H1 (cell line): ENCODE measurements around the gene WASF3. TPM values are rescaled to one million over a fixed set of nuclear protein-coding genes. Genes with fewer than 3 reads are reported as not detected.

Source experiments
- CTCF ChIA-PET: fragments of 300-600 bp; sonication (Branson Sonifier 250); formaldehyde crosslinking; loops from one replicate; lab custom pipeline; 2021; ENCODE audit not compliant: partially characterized antibody; lab: Charles Lee
- POLR2A ChIA-PET: fragments of 300-600 bp; sonication (Branson Sonifier 250); formaldehyde crosslinking; loops from one replicate; lab custom pipeline; 2021; ENCODE audit warnings: inconsistent platforms; ENCODE audit not compliant: partially characterized antibody; lab: Charles Lee
- DNase-seq, 2 experiments: peaks; one replicate each; pipeline versions ENCODE4 v3.0.0 to v3.0.0-alpha.2; 2010 to 2022; ENCODE audit warnings: low spot score in 2 of 2, low read depth in 1 of 2, mixed read lengths in 1 of 2
- FAIRE-seq: peaks from 2 replicates; lab custom pipeline; 2011; peaks lifted over from hg19 to GRCh38; lab: Jason Lieb, UNC
- H2AFZ ChIP-seq: 2 replicates; pipeline ENCODE4 v1.8.1; 2012; ENCODE audit warnings: low read length, inconsistent platforms
- H2AK5ac ChIP-seq: 2 replicates; pipeline ENCODE4 v1.6.1; 2013; ENCODE audit warnings: low read depth, low read length
- H2BK120ac ChIP-seq: replicated peaks from 2 replicates; pipeline ENCODE3; 2013; ENCODE audit warnings: low read depth, low read length, inconsistent platforms
- H2BK12ac ChIP-seq: 2 replicates; pipeline ENCODE4 v1.6.1; 2013; ENCODE audit warnings: low read depth, low read length
- H2BK15ac ChIP-seq: 2 replicates; pipeline ENCODE4 v1.6.1; 2013; ENCODE audit warnings: low read length
- H2BK20ac ChIP-seq: 2 replicates; pipeline ENCODE4 v1.6.1; 2013; ENCODE audit warnings: low read length
- H2BK5ac ChIP-seq: 2 replicates; pipeline ENCODE4 v1.6.1; 2013; ENCODE audit warnings: low read depth, low read length
- H3K14ac ChIP-seq: 2 replicates; pipeline ENCODE4 v1.6.1; 2013; ENCODE audit warnings: inconsistent platforms; ENCODE audit not compliant: insufficient read length
- H3K18ac ChIP-seq: 2 replicates; pipeline ENCODE4 v1.6.1; 2013; ENCODE audit warnings: low read length; ENCODE audit errors: extremely low read depth
- H3K23ac ChIP-seq: 2 replicates; pipeline ENCODE4 v1.6.1; 2013; ENCODE audit warnings: inconsistent platforms; ENCODE audit not compliant: insufficient read length
- H3K23me2 ChIP-seq: 2 replicates; pipeline ENCODE4 v1.6.1; 2013; ENCODE audit warnings: low read depth, low read length
- H3K27ac ChIP-seq: 2 replicates; pipeline ENCODE4 v1.6.1; 2011; ENCODE audit warnings: low read depth, low read length, inconsistent platforms
- H3K27me3 ChIP-seq, 4 experiments: replicated peaks in 1 of 4; 1 replicate in 1 of 4; 2 replicates in 3 of 4; pipeline versions ENCODE4 v1.6.1 to v1.8.1; 2011 to 2013; ENCODE audit warnings: low read length in 3 of 4, mild to moderate bottlenecking in 3 of 4, inconsistent platforms in 2 of 4, mixed read lengths in 2 of 4, moderate library complexity in 1 of 4; ENCODE audit not compliant: control insufficient read depth in 3 of 4, insufficient read depth in 3 of 4; ENCODE audit errors: extremely low read depth in 1 of 4
- H3K36me3 ChIP-seq, 4 experiments: 2 replicates each; pipeline versions ENCODE4 v1.6.1 to v1.8.1; 2011 to 2013; ENCODE audit warnings: mild to moderate bottlenecking in 4 of 4, low read length in 3 of 4, moderate library complexity in 2 of 4, control low read depth in 1 of 4, inconsistent platforms in 1 of 4; ENCODE audit not compliant: insufficient read depth in 4 of 4, control insufficient read depth in 2 of 4
- H3K4ac ChIP-seq: replicated peaks from 2 replicates; pipeline ENCODE3; 2013; ENCODE audit warnings: low read length, low read depth, mixed read lengths, inconsistent platforms; ENCODE audit not compliant: insufficient read length
- H3K4me1 ChIP-seq, 4 experiments: replicated peaks in 1 of 4; 1 replicate in 1 of 4; 2 replicates in 3 of 4; pipeline versions ENCODE4 v1.6.1 to v1.8.1; 2011 to 2013; ENCODE audit warnings: low read length in 3 of 4, inconsistent platforms in 2 of 4, mixed read lengths in 1 of 4; ENCODE audit not compliant: insufficient read depth in 4 of 4, control insufficient read depth in 3 of 4
- H3K4me2 ChIP-seq, 2 experiments: 2 replicates each; pipeline versions ENCODE4 v1.6.1 to v1.8.1; 2011 to 2013; ENCODE audit warnings: low read depth in 2 of 2, low read length in 2 of 2, control low read depth in 1 of 2, inconsistent platforms in 1 of 2, mild to moderate bottlenecking in 1 of 2; ENCODE audit not compliant: insufficient read depth in 1 of 2
- H3K4me3 ChIP-seq, 4 experiments: fragments of 200-600, 300-600 bp in 1 of 4; sonication (generic), shearing (Covaris generic), sonication (Bioruptor Twin) in 1 of 4; 2 replicates each; pipeline versions ENCODE4 v1.5.1 to v1.8.1; 2011 to 2016; ENCODE audit warnings: low read length in 4 of 4, low read depth in 3 of 4, control low read depth in 2 of 4, inconsistent platforms in 2 of 4, mild to moderate bottlenecking in 2 of 4, mixed read lengths in 1 of 4, moderate library complexity in 1 of 4; ENCODE audit not compliant: insufficient read depth in 2 of 4; ENCODE audit errors: extremely low read depth in 1 of 4
- H3K56ac ChIP-seq: replicated peaks from 2 replicates; pipeline ENCODE3; 2013; ENCODE audit warnings: low read depth, mild to moderate bottlenecking, mixed read lengths, low read length, inconsistent platforms; ENCODE audit not compliant: insufficient read length
- H3K79me1 ChIP-seq: 2 replicates; pipeline ENCODE4 v1.6.1; 2013; ENCODE audit warnings: low read depth, low read length, control low read depth
- H3K79me2 ChIP-seq, 2 experiments: 2 replicates each; pipeline versions ENCODE4 v1.6.1 to v1.8.1; 2012 to 2013; ENCODE audit warnings: low read length in 2 of 2, mild to moderate bottlenecking in 2 of 2, inconsistent platforms in 1 of 2; ENCODE audit not compliant: insufficient read depth in 2 of 2, control insufficient read depth in 1 of 2
- H3K9ac ChIP-seq, 4 experiments: replicated peaks in 1 of 4; 1 replicate in 1 of 4; 2 replicates in 3 of 4; pipeline versions ENCODE4 v1.6.1 to v1.8.1; 2011 to 2013; ENCODE audit warnings: low read depth in 3 of 4, low read length in 3 of 4, control low read depth in 2 of 4, mild to moderate bottlenecking in 2 of 4, moderate library complexity in 2 of 4, inconsistent platforms in 1 of 4; ENCODE audit errors: extremely low read depth in 1 of 4
- H3K9me3 ChIP-seq, 2 experiments: 2 replicates each; pipeline versions ENCODE4 v1.6.1 to v1.8.1; 2012 to 2013; ENCODE audit warnings: mild to moderate bottlenecking in 2 of 2, moderate library complexity in 2 of 2, control low read depth in 1 of 2, inconsistent platforms in 1 of 2, low read depth in 1 of 2, low read length in 1 of 2, mixed read lengths in 1 of 2; ENCODE audit not compliant: insufficient read depth in 2 of 2
- H4K20me1 ChIP-seq, 2 experiments: replicated peaks in 1 of 2; 2 replicates each; pipeline versions ENCODE3 to v1.8.1; 2011 to 2013; ENCODE audit warnings: inconsistent platforms in 2 of 2, low read length in 2 of 2, mild to moderate bottlenecking in 1 of 2; ENCODE audit not compliant: insufficient read depth in 2 of 2, control insufficient read depth in 1 of 2
- H4K5ac ChIP-seq: 2 replicates; pipeline ENCODE4 v1.6.1; 2013; ENCODE audit warnings: low read length, low read depth, mixed read lengths, inconsistent platforms; ENCODE audit not compliant: insufficient read length
- H4K8ac ChIP-seq: 2 replicates; pipeline ENCODE4 v1.8.0; 2013; ENCODE audit warnings: mild to moderate bottlenecking, moderate library complexity, low read length, inconsistent platforms; ENCODE audit not compliant: insufficient read depth; ENCODE audit errors: extremely low read depth
- H4K91ac ChIP-seq: replicated peaks from 2 replicates; pipeline ENCODE3; 2013; ENCODE audit warnings: low read length, mixed read lengths, inconsistent platforms; ENCODE audit not compliant: insufficient read length
- KDM5A ChIP-seq: fragments of 200-600 bp; IDR thresholded peaks from 2 replicates; pipeline ENCODE4 v1.7.1; 2012; ENCODE audit warnings: mild to moderate bottlenecking, low read length, inconsistent platforms, mixed read lengths
- POLR2A ChIP-seq, 2 experiments: IDR thresholded peaks; 1 replicate in 1 of 2; 2 replicates in 1 of 2; pipeline ENCODE4 v1.6.1; 2011; ENCODE audit warnings: low read depth in 2 of 2, low read length in 2 of 2, mild to moderate bottlenecking in 2 of 2; ENCODE audit errors: control extremely low read depth in 1 of 2
- RFX5 ChIP-seq: IDR thresholded peaks from 2 replicates; pipeline ENCODE4 v1.6.1; 2011; ENCODE audit warnings: low read depth, low read length, improper control_type of control experiment, borderline replicate concordance
- RXRA ChIP-seq: IDR thresholded peaks from 2 replicates; pipeline ENCODE4 v1.6.1; 2011; ENCODE audit warnings: low read depth, mild to moderate bottlenecking, low read length, moderate library complexity; ENCODE audit not compliant: insufficient read depth
- SIRT6 ChIP-seq: IDR thresholded peaks from one replicate; pipeline ENCODE4 v1.7.1; 2012; ENCODE audit warnings: low read length, inconsistent platforms
- SP4 ChIP-seq: IDR thresholded peaks from 2 replicates; pipeline ENCODE4 v1.6.1; 2012; ENCODE audit warnings: low read length, inconsistent platforms
- TAF1 ChIP-seq: IDR thresholded peaks from 2 replicates; pipeline ENCODE4 v1.6.1; 2011; ENCODE audit warnings: mild to moderate bottlenecking, low read depth, low read length
- WGBS, 2 experiments: shearing (Covaris generic) in 1 of 2; methylation state at CpG; one replicate each; pipeline versions ENCODE4 v1.1.6 to v1.1.7; 2013 to 2015; ENCODE audit warnings: low lambda C conversion rate in 2 of 2, mixed read lengths in 2 of 2, inconsistent platforms in 1 of 2, low coverage in 1 of 2, missing lambda C conversion rate in 1 of 2; ENCODE audit not compliant: insufficient replicate concordance in 2 of 2, insufficient coverage in 1 of 2, insufficient read length in 1 of 2; ENCODE audit errors: extremely low coverage in 1 of 2, missing lambda C conversion rate in 1 of 2; 5-methylcytosine and 5-hydroxymethylcytosine counted together
- polyA plus RNA-seq, 7 experiments: library from polyadenylated mRNA; depleted of rRNA in 3 of 7; stranded (reverse) in 5 of 7; unstranded in 2 of 7; fragments of >200 nt in 5 of 7; fragments of 200-250 nt in 2 of 7; gene quantifications; 1 replicate in 5 of 7; 2 replicates in 1 of 7; 4 replicates in 1 of 7; pipeline versions ENCODE4 v1.2.1 to v1.2.3, GENCODE V29; 2011 to 2013; ENCODE audit warnings: missing spikeins in 2 of 7, mixed read lengths in 2 of 7
- total RNA-seq: library from RNA; stranded (reverse); fragmentation: NEBNext Ultra II Directional; extraction: Animal tissue kit (Norgen Biotek cat#: 25700); gene quantifications from 2 replicates; pipeline ENCODE4 v1.2.1, GENCODE V29; 2021
- TF ChIP-seq, protein P1 (sequence below): IDR thresholded peaks from 2 replicates; pipeline ENCODE4 v1.6.1; 2012; ENCODE audit warnings: inconsistent platforms

Gene WASF3
- total and polyA plus RNA-seq, 2 of the 8 experiments (the other 6 are each of a cell fraction or from before 2014, with no cell fraction given) = 18.7 to 39.8 TPM

DNA sequence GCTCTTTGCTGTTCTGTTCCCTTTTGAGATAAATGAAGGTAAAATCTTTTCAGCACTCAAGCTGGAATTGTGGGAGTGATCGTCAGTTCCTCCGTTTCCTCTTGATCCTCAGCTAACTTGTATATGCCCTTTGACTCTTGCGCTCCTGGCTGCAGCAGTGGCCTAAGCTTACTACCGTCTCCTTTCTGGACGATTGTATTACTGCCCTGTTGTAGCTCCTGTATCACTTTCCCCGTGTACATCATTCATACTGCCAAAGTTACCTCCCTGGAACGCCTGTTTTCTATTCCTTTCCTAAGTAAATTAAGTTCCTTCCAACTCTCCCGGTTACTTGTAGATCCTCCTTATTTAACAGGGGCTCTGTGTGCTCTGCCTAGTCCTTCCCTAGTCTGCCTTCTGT is 36.9 kb downstream of the WASF3 start:
- no peak for FAIRE-seq

More for the DNA sequence above, 36.9 kb downstream of the WASF3 start:
- CTCF ChIA-PET = no interaction called here
- TF ChIP-seq TAF1 (no peak), RFX5 (no peak), SIRT6 (no peak), POLR2A (IDR thresholded peaks at IDR 0.05; ENCODE audit: control extremely low read depth in 1 of 2, low read depth in 2 of 2, low read length in 2 of 2) (no peak), SP4 (no peak), KDM5A (no peak), RXRA (no peak)
- TF ChIP-seq, protein P1, sequence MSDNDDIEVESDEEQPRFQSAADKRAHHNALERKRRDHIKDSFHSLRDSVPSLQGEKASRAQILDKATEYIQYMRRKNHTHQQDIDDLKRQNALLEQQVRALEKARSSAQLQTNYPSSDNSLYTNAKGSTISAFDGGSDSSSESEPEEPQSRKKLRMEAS = no peak
- Histone ChIP-seq H3K4me2 (no peak overlapping the region), H3K18ac (no peak overlapping the region), H2BK20ac (no peak overlapping the region), H2BK5ac (no peak overlapping the region), H2BK120ac (no peak overlapping the region), H3K23ac (no peak overlapping the region), H4K5ac (no peak overlapping the region), H4K8ac (no peak overlapping the region), H2AK5ac (no peak overlapping the region), H3K36me3 (no peaks in the 10 kb centered on the region), H3K79me2 (peaks cover 0 to 56% of the 10 kb centered on the region in 2 experiments; a peak in 2 of 4 replicates), H3K27ac (no peak overlapping the region), H3K56ac (no peak overlapping the region), H3K14ac (no peak overlapping the region), H3K4me1 (peaks cover 0 to 3% (median 0%) of the 10 kb centered on the region in 4 experiments; a peak in 2 of 7 replicates), H3K23me2 (no peaks in the 10 kb centered on the region; the same call in 1 of the 2 replicates), H3K27me3 (peaks cover 0 to 1% (median 0%) of the 10 kb centered on the region in 4 experiments; a peak in 1 of 7 replicates), H2AFZ (no peak overlapping the region), H3K4me3 (no peak overlapping the region), H4K20me1 (peaks cover 1 to 10% of the 10 kb centered on the region in 2 experiments), H4K91ac (no peak overlapping the region), H3K9ac (no peak overlapping the region), H3K79me1 (peaks cover 4% of the 10 kb centered on the region; the same call in 1 of the 2 replicates), H2BK15ac (no peak overlapping the region), H3K4ac (no peak overlapping the region), H3K9me3 (peaks cover 0 to 4% of the 10 kb centered on the region in 2 experiments; a peak in 1 of 4 replicates), H2BK12ac (no peak overlapping the region)
- DNase-seq = no peak
- POLR2A ChIA-PET = no interaction called here
- WGBS, 2 experiments = 93% methylated on average over 8 of the region's 8 CpGs; no CpG with 5 or more reads in 1 of the 2 experiments
